Activated CD8-positive, alpha-beta memory T cell treated with anti-CD3 and anti-CD28 coated beads for 48 hours (primary cell): Measurements from ENCODE around the gene STOM.

ENCODE experiments used
- DNase-seq, 3 experiments: peaks; one replicate each; pipeline ENCODE4 v3.0.0-alpha.2; 2020; ENCODE audit warnings: low read depth in 2 of 3, low spot score in 2 of 3

STOM gene

DNA sequence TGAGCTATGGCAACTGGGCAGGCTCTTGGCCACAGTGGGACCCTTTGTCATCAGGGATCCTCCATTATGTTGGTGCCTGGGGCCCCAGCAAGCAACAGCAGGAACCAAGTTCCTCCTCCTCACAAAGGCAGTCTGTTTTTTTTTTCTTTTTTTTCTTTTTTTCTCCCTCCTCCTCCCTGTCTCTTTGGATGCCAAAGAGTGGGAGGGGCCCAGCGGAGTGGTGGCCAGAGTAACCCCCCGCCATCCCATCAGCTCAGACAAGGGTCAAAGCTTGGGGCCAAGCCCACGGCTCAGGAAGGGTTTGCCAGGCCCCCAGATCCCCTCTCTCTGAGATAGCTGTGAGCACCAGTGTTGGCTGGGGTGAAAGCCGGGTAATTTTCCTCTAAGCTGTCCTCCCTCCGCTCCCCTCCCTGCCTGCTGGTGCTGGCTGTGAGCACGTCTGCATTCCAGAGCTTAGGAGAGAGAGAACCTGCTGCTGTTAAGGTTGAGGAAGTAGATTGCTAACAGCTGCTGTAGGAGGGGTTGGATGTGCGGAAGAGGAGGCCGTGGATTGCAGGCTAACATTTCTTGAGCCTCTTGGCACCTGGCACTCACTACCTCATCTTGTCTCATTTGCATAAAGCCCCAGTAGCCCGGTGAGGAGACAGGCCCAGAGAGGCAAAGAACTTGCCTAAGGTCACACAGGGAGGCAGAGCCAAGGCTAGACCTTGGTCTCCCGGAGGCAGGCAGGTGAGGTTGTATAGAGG, 80.9 kb downstream of the STOM start:
- no peak for DNase-seq
